GM10266 (cell line): ENCODE data around the gene GASK1A.

Experiments
- DNase-seq: peaks from one replicate; pipeline ENCODE4 v3.0.0; 2012; ENCODE audit errors: extremely low spot score
- CTCF ChIP-seq: IDR thresholded peaks from 2 replicates; pipeline ENCODE4 v1.5.1; 2012; ENCODE audit warnings: mild to moderate bottlenecking, low read depth; ENCODE audit not compliant: control insufficient read depth, insufficient read depth; ENCODE audit errors: missing control alignments

The GASK1A gene

GRCh38 chr3:42942693-42943092 lies 36.4 kb upstream of the GASK1A start:
- no peak for TF ChIP-seq CTCF
- DNase-seq: no peak

GRCh38 chr3:42946050-42946449 lies 33.1 kb upstream of the GASK1A start:
- DNase-seq: no peak

GRCh38 chr3:42957573-42957972 lies 21.5 kb upstream of the GASK1A start:
- DNase-seq: no peak
- no peak for TF ChIP-seq CTCF

More at GRCh38 chr3:42946050-42946449, 33.1 kb upstream of the GASK1A start:
- no peak for TF ChIP-seq CTCF

GRCh38 chr3:42960282-42960681 lies 18.8 kb upstream of the GASK1A start:
- no peak for DNase-seq
- no peak for TF ChIP-seq CTCF

GRCh38 chr3:42960786-42961185 lies 18.3 kb upstream of the GASK1A start:
- no peak for DNase-seq
- no peak for TF ChIP-seq CTCF

GRCh38 chr3:42961633-42962032 lies 17.5 kb upstream of the GASK1A start:
- TF ChIP-seq CTCF: peak; percentile 51
- DNase-seq: no peak

- DNase-seq: no peak
- no peak for TF ChIP-seq CTCF
Observed at GRCh38 chr3:42963269-42963668, 15.8 kb upstream of the GASK1A start.
